Measurements from ENCODE around the gene SSR3.

SSR3 gene

DNA sequence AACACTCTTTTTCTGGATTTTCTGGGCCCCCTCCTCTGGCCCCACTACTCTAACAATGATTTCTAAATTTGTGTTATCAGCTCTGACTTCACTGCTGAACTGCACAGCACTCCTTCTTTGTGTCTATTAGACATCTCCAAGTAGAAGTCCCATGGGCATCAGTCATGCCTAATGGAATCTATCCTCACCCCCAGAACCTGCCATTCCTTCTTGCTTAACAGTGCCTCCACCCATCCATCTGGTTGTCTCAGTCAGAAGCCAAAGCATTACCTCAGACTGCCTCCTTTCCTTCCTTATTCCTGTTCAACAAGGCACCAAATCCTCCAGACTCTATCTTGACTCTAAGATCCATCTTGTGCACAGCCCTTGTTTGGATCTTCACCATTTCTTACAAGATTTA is 36.2 kb downstream of the SSR3 start:
- DNase-seq (ENCODE audit: low spot score) = no peak
- TF ChIP-seq CTCF (IDR thresholded peaks at IDR 0.05; ENCODE audit: borderline replicate concordance, control extremely low read depth, extremely low read depth, insufficient read depth, missing control alignments) = no peak
- in situ Hi-C loops (cut with MboI; ENCODE audit: low sequenced_read_pairs, unreplicated experiment) = loop anchor here (25.0 kb wide), 1 partner anchor 356 kb away; no protein-coding TSS in a partner anchor

DNA sequence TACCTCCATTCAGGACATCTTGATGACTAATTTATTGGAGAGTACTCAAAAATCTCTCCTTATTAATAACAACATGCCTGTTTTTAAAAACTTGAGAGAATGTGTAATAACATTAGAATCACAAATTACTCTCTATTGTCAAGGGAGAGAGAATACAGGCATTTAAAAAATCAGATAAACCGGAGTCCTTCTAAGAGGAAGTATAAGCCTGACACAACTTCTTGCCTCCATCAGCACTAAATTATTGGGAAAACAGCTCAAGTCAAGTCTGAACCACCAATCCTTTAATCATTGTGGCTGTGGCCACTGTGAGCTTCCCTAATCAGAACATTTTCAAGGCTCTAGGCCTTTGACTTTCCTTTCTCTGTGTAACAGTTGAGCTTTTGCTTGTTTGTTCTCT is 38.0 kb downstream of the SSR3 start:
- no peak for TF ChIP-seq CTCF (IDR thresholded peaks at IDR 0.05; ENCODE audit: borderline replicate concordance, control extremely low read depth, extremely low read depth, insufficient read depth, missing control alignments)
- DNase-seq (ENCODE audit: low spot score) = no peak
- in situ Hi-C loops (cut with MboI; ENCODE audit: low sequenced_read_pairs, unreplicated experiment) = loop anchor here (25.0 kb wide), 1 partner anchor 355 kb away; no protein-coding TSS in a partner anchor

DNA sequence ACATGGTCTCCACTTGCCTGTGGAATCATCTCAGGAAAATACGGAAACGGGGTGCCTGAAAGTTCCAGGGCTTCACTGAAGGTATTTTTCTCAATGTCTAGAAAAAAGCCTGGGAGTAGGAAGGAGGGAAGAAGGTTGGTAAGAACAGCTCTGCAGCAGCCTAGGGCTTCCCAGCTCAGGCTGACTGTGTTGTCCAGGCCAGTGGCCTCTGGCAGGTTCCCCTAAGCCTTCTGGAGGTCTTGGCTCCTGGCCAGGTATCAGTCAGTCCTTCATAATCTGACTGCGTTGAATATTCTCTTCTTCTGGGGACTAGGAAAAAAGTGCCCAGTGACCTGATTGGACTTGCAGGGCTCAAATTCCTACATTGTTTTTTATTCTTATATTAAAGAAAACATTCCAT is 38.6 kb downstream of the SSR3 start:
- in situ Hi-C loops (cut with MboI; ENCODE audit: low sequenced_read_pairs, unreplicated experiment) = loop anchor here (25.0 kb wide), 1 partner anchor 354 kb away; no protein-coding TSS in a partner anchor
- DNase-seq (ENCODE audit: low spot score) = no peak
- no peak for TF ChIP-seq CTCF (IDR thresholded peaks at IDR 0.05; ENCODE audit: borderline replicate concordance, control extremely low read depth, extremely low read depth, insufficient read depth, missing control alignments)

- TF ChIP-seq CTCF (IDR thresholded peaks at IDR 0.05; ENCODE audit: borderline replicate concordance, control extremely low read depth, extremely low read depth, insufficient read depth, missing control alignments) = no peak
- in situ Hi-C loops (cut with MboI; ENCODE audit: low sequenced_read_pairs, unreplicated experiment) = loop anchor here (25.0 kb wide), 1 partner anchor 351 kb away; no protein-coding TSS in a partner anchor
- no peak for DNase-seq (ENCODE audit: low spot score)
These were observed 41.3 kb downstream of the SSR3 start for GRCh38 chr3:156513619-156514018.

DNA sequence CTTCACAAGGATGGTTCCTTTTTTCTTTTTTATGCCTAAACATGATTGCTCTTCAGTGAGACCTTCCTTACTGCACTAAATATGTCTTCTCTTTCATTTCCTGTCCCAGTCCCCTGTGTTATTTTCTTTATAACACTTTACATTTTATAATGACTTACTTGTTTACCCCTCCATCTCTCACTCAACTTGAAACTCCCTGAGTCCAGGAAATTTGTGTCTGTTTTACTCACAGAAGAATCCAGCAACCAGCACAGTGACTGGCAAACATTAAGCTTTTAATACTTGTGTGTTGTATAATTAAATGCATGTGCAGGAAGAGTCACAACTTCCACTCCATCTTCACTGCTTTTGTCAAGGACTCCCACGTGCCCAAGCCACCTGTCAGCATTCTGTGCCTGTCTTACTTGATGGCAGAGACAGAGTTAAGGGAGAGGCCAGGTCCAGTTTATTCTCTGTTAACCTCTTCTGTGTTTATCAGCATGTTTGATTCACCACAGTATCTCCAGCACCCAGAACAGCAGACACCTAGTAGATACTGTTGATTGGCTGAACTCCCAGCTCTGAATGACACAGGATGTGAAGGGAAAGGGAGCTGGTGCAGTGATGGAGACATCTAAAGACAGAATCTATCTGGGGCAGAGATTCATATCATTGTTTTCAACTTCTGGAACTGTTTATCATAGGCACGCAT is 42.8 kb downstream of the SSR3 start:
- in situ Hi-C loops (cut with MboI; ENCODE audit: low sequenced_read_pairs, unreplicated experiment) = loop anchor here (25.0 kb wide), 1 partner anchor 350 kb away; no protein-coding TSS in a partner anchor

More for the DNA sequence above, 42.8 kb downstream of the SSR3 start:
- no peak for DNase-seq (ENCODE audit: low spot score)
- TF ChIP-seq CTCF (IDR thresholded peaks at IDR 0.05; ENCODE audit: borderline replicate concordance, control extremely low read depth, extremely low read depth, insufficient read depth, missing control alignments) = no peak

Measured in GM13976 (cell line).